Measurements from ENCODE around the gene LBH. TPM values are rescaled to one million over a fixed set of nuclear protein-coding genes. Genes with fewer than 3 reads are reported as not detected.

The LBH gene
- total and polyA plus RNA-seq, 2 donors (not counting 3 experiments of a cell fraction or from before 2014, with no cell fraction given), result 5.3 to 5.5 TPM

- H2AFZ ChIP-seq (ENCODE audit: low read depth, low read length), result no peak overlapping the region
- POLR2A ChIA-PET, result no interaction called here
- CTCF ChIA-PET, result interaction anchor here (1.0 to 1.4 kb wide), 2 partner anchors 9 to 36 kb away, joined by 3 read pairs; no protein-coding TSS in a partner anchor
Observed at GRCh38 chr2:30265052-30266015, 34.0 kb downstream of the LBH start.

More at GRCh38 chr2:30265052-30266015, 34.0 kb downstream of the LBH start:
- no peak for DNase-seq (ENCODE audit: low read depth, low spot score)
- Histone ChIP-seq H3K9me1 (replicated peaks; ENCODE audit: control insufficient read depth, extremely low read depth, insufficient read depth, low read length) (no peaks in the 10 kb centered on the region), H3K27ac (ENCODE audit: insufficient read depth, low read depth, low read length) (no peak overlapping the region), H3K4me2 (ENCODE audit: insufficient read depth, low read length) (no peak overlapping the region), H4K20me1 (replicated peaks; ENCODE audit: control insufficient read depth, extremely low read depth, insufficient read depth, low read length) (no peaks in the 10 kb centered on the region), H3K79me2 (ENCODE audit: control insufficient read depth, insufficient read depth, low read length) (no peaks in the 10 kb centered on the region), H3K9ac (replicated peaks; ENCODE audit: extremely low read depth, insufficient read depth, low read length) (no peak overlapping the region), H3K36me3 (ENCODE audit: control insufficient read depth in 2 of 2, extremely low read depth in 1 of 2, insufficient read depth in 2 of 2, low read length in 2 of 2) (no peaks in the 10 kb centered on the region), H3K27me3 (ENCODE audit: control insufficient read depth in 2 of 2, insufficient read depth in 2 of 2, low read length in 2 of 2) (no peaks in the 10 kb centered on the region), H3K9me3 (replicated peaks; ENCODE audit: control insufficient read depth, insufficient read depth, low read length) (no peaks in the 10 kb centered on the region), H3K4me3 (replicated peaks in 1 of 3; ENCODE audit: insufficient read depth in 1 of 3, low read depth in 1 of 3, low read length in 3 of 3) (no peak overlapping the region), H3K4me1 (ENCODE audit: control insufficient read depth, extremely low read depth, insufficient read depth, low read length) (peaks cover 10% of the 10 kb centered on the region)
- dilution Hi-C loops (cut with MboI; ENCODE audit: extremely low pct_ligation_motif_present, low sequenced_read_pairs) (no loop called here), intact Hi-C loops (cut with micrococcal nuclease) (no loop called here)
- TF ChIP-seq, protein P1, sequence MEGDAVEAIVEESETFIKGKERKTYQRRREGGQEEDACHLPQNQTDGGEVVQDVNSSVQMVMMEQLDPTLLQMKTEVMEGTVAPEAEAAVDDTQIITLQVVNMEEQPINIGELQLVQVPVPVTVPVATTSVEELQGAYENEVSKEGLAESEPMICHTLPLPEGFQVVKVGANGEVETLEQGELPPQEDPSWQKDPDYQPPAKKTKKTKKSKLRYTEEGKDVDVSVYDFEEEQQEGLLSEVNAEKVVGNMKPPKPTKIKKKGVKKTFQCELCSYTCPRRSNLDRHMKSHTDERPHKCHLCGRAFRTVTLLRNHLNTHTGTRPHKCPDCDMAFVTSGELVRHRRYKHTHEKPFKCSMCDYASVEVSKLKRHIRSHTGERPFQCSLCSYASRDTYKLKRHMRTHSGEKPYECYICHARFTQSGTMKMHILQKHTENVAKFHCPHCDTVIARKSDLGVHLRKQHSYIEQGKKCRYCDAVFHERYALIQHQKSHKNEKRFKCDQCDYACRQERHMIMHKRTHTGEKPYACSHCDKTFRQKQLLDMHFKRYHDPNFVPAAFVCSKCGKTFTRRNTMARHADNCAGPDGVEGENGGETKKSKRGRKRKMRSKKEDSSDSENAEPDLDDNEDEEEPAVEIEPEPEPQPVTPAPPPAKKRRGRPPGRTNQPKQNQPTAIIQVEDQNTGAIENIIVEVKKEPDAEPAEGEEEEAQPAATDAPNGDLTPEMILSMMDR (IDR thresholded peaks at IDR 0.05; ENCODE audit: extremely low read depth in 1 of 2, insufficient read depth in 1 of 2, low read depth in 1 of 2, low read length in 2 of 2), result no peak
- TF ChIP-seq GATA2 (IDR thresholded peaks at IDR 0.05; ENCODE audit: insufficient read depth, insufficient read length, low read depth, low read length), result no peak
- TF ChIP-seq EZH2 (IDR thresholded peaks at IDR 0.05; ENCODE audit: borderline replicate concordance, low read depth, low read length, severe bottlenecking), result no peak
- TF ChIP-seq FOS (IDR thresholded peaks at IDR 0.05; ENCODE audit: borderline replicate concordance, insufficient read depth, low read length), result no peak
- no peak for TF ChIP-seq JUN (IDR thresholded peaks at IDR 0.05; ENCODE audit: borderline replicate concordance, insufficient read depth, insufficient read length, low read depth)
- no peak for TF ChIP-seq MAX (IDR thresholded peaks at IDR 0.05; ENCODE audit: insufficient read depth, insufficient read length)
- TF ChIP-seq MYC (IDR thresholded peaks at IDR 0.05; ENCODE audit: low read depth, low read length), result no peak
- no peak for TF ChIP-seq POLR2A (IDR thresholded peaks at IDR 0.05; ENCODE audit: low read depth, low read length)
- no peak for TF ChIP-seq POLR2AphosphoS5 (IDR thresholded peaks at IDR 0.05; ENCODE audit: insufficient read depth, low read depth, low read length)
- peak; percentile 33 for FAIRE-seq
- no TSS peak for BruUV-seq (replicated peaks)

Data from endothelial cell of umbilical vein (primary cell).